NCI-H187 treated with DMSO at 0.1 percent for 48 hours (cell line): Measurements from ENCODE around the gene APBA2.
"Not testable (repeated sequence)": the region's sequence is repeated elsewhere in the genome, so short reads cannot be mapped to it uniquely, and the experiment has no call there.

ENCODE experiments used
- DNase-seq: peaks from one replicate; lab custom pipeline; 2025; lab: John Stamatoyannopoulos, UW

Gene APBA2

DNA sequence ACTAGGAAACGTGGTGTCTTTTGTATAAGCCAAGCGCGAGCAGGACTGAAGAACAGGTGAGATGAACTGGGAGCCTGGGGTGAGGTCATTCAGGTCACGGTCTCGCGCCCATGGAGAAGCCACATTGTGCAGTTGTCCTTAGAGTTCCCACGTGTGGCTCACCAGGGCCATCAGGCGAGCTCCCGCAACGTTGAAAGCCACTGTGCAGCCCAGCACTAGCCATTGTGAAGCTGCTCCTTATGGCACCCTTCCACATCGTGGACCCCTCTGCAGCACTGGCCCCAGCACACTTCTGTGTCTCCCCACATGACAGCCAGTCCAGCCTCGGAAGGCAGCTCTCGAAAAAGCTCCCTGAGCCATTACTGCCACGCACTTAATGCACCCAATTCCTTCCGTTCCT is 7.6 kb upstream of the APBA2 start:
- no peak for DNase-seq

- no peak for DNase-seq
These were observed 6.2 kb upstream of the APBA2 start for GRCh38 chr15:28879551-28879950.

- no peak for DNase-seq
These were observed 5.1 kb upstream of the APBA2 start for GRCh38 chr15:28880680-28881079.

DNA sequence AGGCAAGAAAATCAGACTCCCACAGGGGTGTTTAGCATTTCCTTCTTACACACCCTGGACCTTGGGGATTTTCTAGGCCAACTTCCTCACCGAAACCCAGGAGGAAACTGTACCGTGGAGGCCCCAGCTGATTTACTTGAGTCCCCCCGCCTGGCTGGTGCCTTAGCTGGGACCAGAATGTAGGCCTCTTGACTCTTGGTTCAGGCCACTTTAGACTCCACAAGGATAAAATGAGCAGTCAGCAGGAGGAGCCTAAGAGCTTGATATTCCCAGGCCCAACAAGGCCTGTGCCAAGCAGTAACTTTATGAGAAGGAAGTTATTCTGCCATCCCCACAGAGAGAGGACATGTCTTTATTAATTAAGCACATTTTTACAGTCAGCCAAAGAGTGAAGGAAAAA is 4.6 kb upstream of the APBA2 start:
- no peak for DNase-seq

DNA sequence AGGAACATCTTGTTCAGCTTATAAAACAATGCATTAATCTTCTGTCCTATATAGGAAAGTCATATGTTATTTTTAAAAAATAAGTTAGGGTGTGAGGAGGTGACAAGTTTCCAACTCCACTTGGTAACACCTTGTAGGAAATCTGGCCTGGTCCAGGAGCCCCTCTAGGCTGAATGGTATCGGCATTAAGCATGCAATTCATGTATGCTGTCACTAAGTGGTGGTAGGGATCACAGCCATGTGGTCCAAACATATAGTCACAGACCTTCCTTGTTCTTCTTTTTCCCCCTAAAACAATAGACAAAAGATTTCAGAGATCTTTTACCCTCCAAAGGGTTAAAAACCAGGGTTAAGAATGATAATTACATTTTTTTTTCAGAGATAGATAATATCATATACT is 4.2 kb upstream of the APBA2 start:
- DNase-seq, result no peak

DNA sequence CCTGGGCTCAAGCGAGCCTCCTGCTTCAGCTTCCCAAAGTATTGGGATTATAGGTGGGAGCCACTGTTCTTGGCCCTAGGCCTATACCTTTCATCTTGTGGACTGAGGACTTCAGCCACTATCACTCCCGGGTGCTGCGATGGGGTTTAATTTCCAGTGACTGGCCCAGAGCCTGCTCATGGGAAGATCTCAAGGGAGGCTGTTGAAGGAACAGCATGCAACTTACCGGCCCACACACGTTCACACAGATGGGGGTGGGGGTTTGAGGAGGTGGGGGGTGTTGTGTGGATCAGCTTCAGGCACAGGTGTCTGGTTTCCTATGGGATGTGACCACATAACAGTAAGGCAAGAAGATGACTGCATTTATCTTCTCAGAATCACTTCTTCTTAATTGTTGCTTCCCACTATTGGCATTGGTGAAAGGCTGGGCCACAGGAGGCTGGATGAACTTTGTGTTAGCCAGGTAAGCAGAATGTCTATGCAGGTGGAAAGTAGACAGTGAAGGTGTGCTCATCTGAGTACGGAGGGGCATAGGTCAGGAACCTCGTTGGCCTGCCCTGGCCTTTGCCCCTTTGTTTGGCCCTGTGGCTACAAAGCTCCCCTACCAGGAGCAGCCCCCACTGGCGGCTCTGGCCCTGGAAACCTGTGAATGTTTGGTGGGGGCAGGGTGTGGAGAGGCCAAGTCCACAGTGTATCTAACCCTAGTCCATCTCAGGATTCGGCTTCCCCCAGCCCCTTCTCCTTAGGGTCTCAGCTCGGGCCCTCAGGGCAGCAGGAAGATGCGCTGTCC is 1.4 kb upstream of the APBA2 start:
- DNase-seq, result no peak

GRCh38 chr15:28885128-28885629 is 595 bp upstream of the APBA2 start:
- no peak for DNase-seq

DNA sequence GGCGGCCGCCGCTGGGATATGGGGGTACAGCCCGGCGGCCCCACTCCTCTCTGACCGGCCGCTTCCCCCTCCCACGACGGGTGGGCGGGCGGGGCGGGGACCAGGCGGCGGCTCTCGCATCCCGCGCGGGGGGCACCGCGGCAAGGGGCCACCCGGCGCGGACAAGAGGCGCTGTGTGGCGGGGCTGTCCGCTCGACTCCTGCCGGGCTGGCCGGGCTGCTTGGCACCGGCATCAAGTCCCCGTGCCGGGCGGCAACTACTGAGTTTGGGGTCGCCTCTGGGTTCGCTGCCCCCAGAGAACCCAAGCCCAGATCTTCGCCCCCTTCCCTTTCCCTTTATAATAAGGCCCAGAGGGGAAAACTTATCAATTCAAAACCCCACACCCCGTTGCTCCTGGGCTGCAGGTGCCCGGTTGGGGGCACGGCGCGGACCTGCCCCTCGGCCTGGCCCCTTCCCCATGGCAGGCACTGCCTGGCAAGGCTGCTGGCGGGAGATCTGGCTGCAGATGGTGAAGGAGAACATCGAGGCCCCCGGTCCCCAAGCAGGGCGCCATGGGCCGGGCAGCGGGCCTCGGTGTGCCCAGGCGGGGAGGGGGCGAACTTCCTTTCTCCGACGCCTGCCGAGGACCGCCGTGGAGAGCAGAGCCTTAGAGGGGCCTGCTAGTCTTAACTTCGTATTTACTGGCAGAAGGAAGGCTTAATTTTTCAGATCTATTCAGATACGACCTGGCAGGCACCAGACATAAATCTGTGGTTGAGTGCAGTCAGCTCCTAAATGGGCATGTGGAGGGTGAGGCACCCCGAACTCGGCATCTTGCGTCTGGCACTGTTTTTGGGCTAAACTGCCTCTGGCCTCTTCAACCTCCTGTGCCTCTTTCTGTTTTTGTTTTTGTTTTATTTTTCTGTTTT is 911 bp downstream of the APBA2 start:
- DNase-seq, result no peak

GRCh38 chr15:28887339-28888174 is 1.8 kb downstream of the APBA2 start:
- no peak for DNase-seq

- no peak for DNase-seq
These were observed 2.6 kb downstream of the APBA2 start for GRCh38 chr15:28888302-28888894.

DNA sequence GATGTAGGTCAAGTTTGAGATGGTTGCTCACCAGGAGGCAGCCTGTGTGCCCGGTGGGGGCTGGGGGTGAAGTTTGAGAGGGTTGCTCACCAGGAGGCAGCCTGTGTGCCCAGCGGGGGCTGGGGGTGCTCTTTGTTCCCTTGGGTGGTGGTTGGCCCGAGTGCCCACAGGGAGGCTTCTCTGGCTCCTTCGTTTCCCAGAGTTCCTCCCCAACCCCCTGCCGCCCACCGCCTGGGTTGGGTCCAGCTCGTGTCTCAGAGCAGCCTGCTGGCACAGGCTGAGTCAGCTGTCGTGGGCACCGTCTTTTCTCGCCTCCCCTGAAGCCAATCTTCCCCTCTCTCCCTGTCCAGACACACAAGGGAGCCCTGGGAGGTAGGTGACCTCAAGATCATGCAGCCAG is 3.1 kb downstream of the APBA2 start:
- DNase-seq, result no peak

DNA sequence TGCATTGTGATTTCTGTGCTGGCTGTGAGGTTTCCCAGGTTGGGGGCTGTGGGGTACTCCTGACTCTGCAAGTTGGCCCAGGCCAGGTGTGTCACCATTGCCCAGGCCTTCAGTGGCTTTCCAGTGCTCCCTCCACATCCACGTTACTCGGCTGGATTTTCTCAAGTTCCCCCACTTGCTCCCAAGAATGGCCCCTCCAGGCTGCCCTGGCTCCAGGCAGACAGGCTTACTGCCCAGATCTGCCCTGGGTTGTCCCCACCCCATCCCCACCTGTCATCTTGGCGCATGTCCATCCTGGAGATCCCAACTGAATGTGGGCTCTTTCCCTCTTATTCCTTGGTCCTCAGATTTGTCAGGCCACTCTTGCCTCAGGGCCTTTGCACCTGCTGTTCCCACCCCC is 3.6 kb downstream of the APBA2 start:
- no peak for DNase-seq

DNA sequence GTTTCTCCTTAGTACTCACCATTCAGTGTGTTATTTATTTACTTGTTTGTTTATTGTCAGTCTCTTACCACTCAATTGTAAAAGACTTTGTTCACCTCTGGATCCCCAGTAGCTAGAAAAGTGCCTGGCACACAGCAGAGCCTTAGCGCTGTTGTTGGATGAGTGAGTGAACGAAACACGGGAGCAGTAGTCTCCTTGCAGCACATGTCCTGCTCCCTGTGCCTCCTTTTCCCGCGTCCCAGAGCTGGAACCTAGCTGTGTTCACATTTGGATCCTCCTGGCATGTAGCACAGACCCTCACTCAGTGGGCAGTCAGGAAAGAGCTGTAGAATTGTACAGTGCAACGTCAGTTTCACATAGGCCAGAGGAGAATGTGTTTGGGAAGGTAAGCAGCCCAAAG is 4.1 kb downstream of the APBA2 start:
- DNase-seq, result not testable (repeated sequence)

GRCh38 chr15:28890291-28890690 is 4.5 kb downstream of the APBA2 start:
- not testable (repeated sequence) for DNase-seq

DNA sequence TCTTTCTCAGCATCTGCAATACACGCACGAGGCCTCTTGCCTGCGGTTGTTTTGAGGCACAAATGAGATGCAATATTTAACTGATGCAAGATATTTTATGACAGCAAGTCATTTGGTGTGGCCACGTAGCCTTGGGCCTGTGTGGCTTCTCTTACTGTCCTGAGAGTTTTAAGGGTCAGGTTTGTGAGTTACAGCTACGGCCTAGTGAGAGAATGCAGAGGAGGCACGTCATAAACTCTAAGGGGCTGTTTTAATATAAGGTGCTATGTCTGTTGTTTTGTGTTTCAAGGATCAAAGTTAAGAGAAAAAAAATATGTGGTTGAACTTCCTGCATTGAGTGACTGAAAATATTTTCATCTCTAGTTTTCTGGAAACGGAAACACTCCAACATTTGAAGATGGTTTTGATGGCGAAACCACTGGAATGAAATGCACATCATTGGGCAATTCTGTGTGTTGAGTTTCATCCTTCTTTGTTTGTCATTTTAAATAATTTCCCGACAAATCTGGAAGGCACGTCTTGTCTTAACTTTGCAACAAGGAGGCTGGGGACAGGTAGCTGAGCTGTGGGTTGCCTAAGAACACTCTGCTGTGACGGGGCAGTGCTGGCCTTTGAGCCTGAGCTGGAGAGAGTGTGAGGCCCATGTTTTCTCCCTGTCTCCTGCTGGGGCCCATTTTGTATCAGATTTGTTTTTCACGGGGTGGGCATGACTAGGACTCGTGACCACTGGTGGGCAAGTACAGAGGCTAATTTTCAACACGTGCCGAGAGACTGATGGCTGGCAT is 5.1 kb downstream of the APBA2 start:
- DNase-seq, result no peak

DNA sequence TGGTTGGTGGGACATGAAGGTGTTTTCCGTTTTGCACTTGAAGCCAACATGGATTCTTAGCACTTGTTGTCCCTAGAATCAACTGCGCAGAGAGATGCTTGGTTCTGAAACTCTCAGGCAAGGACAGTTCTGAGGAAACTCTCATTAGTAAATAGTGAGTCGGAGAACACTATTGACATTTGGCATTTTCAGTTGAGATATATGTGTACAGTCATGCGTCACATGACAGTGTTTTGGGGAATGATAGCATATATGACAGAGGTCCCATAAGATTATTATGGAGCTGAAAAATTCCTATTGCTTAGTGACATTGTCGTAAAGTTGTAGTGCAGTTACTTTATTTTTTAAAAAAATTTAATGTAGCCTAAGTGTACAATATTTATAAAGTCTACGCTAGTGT is 5.8 kb downstream of the APBA2 start:
- DNase-seq, result no peak

DNA sequence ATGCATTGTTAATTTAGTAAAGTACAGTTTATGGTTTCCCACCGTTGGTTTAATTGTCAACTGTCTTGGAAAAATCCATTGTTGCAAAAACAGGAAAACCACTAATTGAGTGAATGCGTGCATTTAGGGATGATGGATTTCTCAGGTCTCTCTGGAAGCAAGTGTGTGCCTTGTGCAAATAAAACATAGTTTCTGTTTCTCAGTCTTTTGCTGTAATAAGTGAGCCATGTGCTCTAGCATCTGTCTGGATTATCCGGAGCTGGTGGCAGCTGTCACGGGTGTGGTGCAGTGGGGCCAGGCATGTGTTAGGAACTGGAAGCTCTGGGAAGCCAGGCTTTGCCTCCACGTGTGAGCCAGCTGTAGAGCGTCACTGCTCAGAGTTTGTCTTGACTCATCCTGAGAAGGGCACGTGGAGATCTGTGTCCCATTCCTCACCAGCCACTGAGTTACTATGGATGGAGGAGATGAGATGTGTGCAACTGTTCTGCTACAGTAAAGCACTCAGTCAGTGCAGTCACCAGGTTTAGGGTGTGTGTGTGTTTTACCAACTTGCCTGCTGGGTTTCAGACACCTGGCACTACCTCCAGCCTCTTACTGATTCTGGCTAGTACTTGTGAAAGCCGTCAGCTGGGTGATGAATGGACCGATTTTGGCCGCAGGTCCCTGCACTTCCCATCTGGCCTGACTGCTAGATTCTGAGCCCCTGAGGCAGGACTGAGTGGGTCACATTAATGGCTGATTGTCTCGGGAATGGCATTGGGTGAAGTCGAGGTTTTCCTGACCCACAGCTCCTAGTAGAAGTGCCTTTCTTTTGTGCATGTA is 7.2 kb downstream of the APBA2 start:
- DNase-seq, result no peak

DNA sequence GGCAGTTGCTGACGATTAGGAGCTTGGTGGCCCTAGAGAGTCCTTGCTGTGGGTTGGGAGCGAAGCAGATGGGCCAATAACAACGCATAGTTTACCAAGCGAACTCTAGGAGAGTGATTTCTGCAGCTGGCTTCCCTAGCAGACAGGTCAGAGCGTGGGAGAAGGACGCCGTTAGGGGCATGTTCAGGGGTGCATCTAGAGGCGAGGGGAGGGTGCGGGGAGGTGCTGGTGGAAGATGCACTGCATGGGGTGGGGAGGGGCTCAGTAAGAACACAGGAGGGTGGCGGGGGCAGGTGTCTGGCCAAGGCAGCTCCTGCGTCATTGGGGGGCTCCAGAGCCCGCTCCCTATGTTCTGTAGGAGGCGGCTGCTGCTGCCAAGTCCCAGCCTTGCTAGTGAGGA is 8.9 kb downstream of the APBA2 start:
- no peak for DNase-seq

- DNase-seq, result no peak
These were observed 9.4 kb downstream of the APBA2 start for GRCh38 chr15:28895146-28895545.

GRCh38 chr15:28895566-28895965 is 9.8 kb downstream of the APBA2 start:
- no peak for DNase-seq
